ENCODE data around the gene HOXB2.

Gene HOXB2

DNA sequence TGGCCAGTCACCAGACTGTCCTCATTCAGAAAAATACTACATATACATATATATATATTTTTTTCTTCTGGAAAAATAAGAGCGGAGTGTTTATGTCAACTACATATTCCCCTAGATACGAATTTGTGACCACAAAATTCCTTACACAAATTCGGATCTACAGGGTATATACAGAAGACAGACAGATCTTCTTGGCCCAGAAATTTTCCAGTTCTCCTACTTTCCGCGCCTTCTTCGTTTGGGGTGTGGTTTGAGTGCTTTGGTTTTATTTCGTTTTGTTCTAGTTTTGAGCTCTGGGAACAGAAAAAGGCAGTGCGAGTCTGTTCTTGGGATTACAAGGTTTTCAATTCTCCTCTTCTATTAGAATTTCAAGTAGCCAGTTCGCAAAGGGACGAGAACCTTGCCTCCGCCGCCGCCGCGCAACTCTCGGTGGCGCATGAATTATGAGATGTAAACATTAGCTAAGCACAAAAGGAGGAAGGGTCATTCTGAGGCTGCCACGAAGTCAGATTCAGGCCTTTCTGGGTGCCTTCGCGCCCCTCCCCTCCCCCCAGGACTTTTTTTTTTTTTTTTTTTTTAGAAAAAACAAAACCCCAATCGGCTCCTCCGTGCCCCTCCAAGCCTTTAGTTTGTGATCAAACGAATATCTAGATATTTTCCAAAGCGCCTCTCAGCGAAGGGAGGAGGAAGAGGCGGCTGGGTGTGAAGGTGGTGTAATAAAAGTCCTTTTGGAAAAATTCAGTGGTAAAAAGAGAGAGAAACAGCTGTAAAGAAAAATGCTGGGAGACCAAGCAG, 35.0 kb upstream of the HOXB2 start:
- Histone ChIP-seq H3K4me1 (ENCODE audit: control insufficient read depth, low read length) (peaks cover 29% of the 10 kb centered on the region), H3K79me2 (ENCODE audit: control insufficient read depth, low read length) (peaks cover 12% of the 10 kb centered on the region), H4K20me1 (ENCODE audit: control insufficient read depth, insufficient read depth, low read depth, low read length) (0 out of 2 replicates have a peak, but pooled peaks cover 3% of the 10 kb centered on the region), H3K9me2 (replicated peaks; ENCODE audit: control insufficient read depth, low read length) (no peaks in the 10 kb centered on the region), H3K9me3 (ENCODE audit: control insufficient read depth, insufficient read depth, low read length) (no peaks in the 10 kb centered on the region), H3K27ac (ENCODE audit: low read depth, low read length) (no peak overlapping the region), H3K27me3 (ENCODE audit: control insufficient read depth, low read length) (peaks cover 56% of the 10 kb centered on the region), H3F3A (ENCODE audit: control insufficient read depth, insufficient read depth) (peaks cover 9% of the 10 kb centered on the region; the same call in 1 of the 2 replicates), H3K4me2 (ENCODE audit: low read length) (peak overlapping the region; percentile 12; the same call in 1 of the 2 replicates), H3K4me3 (ENCODE audit: low read length) (no peak overlapping the region), H3K36me3 (ENCODE audit: control insufficient read depth, low read length) (peaks cover 4% of the 10 kb centered on the region; the same call in 1 of the 2 replicates)
- 0 out of 2 replicates have a peak, but pooled peaks have one; percentile 22 for TF ChIP-seq EZH2phosphoT487 (IDR thresholded peaks at IDR 0.05; ENCODE audit: borderline replicate concordance, low read length)
- no peak for TF ChIP-seq CTCF (IDR thresholded peaks at IDR 0.05; ENCODE audit: low read depth, low read length, poor library complexity, severe bottlenecking)

DNA sequence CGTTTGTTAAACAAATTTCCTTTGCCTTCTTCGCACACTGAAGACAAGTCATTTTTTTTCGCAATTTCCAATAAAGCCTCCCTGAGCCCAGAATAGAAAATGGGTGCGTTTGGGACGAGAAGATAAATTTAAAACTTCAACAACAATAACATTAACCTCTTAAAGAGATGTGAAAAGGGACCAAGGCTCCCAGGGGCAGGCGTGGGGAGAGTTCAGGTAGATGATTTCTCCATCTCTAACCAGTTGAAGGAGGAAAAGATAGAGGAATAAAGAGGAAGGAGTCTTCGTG, 34.5 kb upstream of the HOXB2 start:
- TF ChIP-seq EZH2phosphoT487 (IDR thresholded peaks at IDR 0.05; ENCODE audit: borderline replicate concordance, low read length) (no peak), CTCF (IDR thresholded peaks at IDR 0.05; ENCODE audit: low read depth, low read length, poor library complexity, severe bottlenecking) (no peak)

GRCh38 chr17:48578616-48579470, 33.9 kb upstream of the HOXB2 start:
- Histone ChIP-seq H3K9me2 (replicated peaks; ENCODE audit: control insufficient read depth, low read length) (no peaks in the 10 kb centered on the region), H3K27ac (ENCODE audit: low read depth, low read length) (no peak overlapping the region), H3K9me3 (ENCODE audit: control insufficient read depth, insufficient read depth, low read length) (no peaks in the 10 kb centered on the region), H3K36me3 (ENCODE audit: control insufficient read depth, low read length) (peaks cover 4% of the 10 kb centered on the region; the same call in 1 of the 2 replicates), H3F3A (ENCODE audit: control insufficient read depth, insufficient read depth) (peaks cover 9% of the 10 kb centered on the region; the same call in 1 of the 2 replicates), H3K79me2 (ENCODE audit: control insufficient read depth, low read length) (peaks cover 12% of the 10 kb centered on the region), H3K4me2 (ENCODE audit: low read length) (peak overlapping the region; percentile 70), H4K20me1 (ENCODE audit: control insufficient read depth, insufficient read depth, low read depth, low read length) (0 out of 2 replicates have a peak, but pooled peaks cover 3% of the 10 kb centered on the region), H3K27me3 (ENCODE audit: control insufficient read depth, low read length) (peaks cover 47% of the 10 kb centered on the region), H3K4me3 (ENCODE audit: low read length) (peak overlapping the region; percentile 78), H3K4me1 (ENCODE audit: control insufficient read depth, low read length) (peaks cover 29% of the 10 kb centered on the region)
- TF ChIP-seq CTCF (IDR thresholded peaks at IDR 0.05; ENCODE audit: low read depth, low read length, poor library complexity, severe bottlenecking), result peak; percentile 21
- no peak for TF ChIP-seq EZH2phosphoT487 (IDR thresholded peaks at IDR 0.05; ENCODE audit: borderline replicate concordance, low read length)

More for the DNA sequence above, 34.5 kb upstream of the HOXB2 start:
- Histone ChIP-seq H3K27ac (ENCODE audit: low read depth, low read length) (no peak overlapping the region), H4K20me1 (ENCODE audit: control insufficient read depth, insufficient read depth, low read depth, low read length) (0 out of 2 replicates have a peak, but pooled peaks cover 3% of the 10 kb centered on the region), H3K27me3 (ENCODE audit: control insufficient read depth, low read length) (peaks cover 52% of the 10 kb centered on the region), H3K9me2 (replicated peaks; ENCODE audit: control insufficient read depth, low read length) (no peaks in the 10 kb centered on the region), H3K4me2 (ENCODE audit: low read length) (peak overlapping the region; percentile 70), H3K9me3 (ENCODE audit: control insufficient read depth, insufficient read depth, low read length) (no peaks in the 10 kb centered on the region), H3F3A (ENCODE audit: control insufficient read depth, insufficient read depth) (peaks cover 9% of the 10 kb centered on the region; the same call in 1 of the 2 replicates), H3K36me3 (ENCODE audit: control insufficient read depth, low read length) (peaks cover 4% of the 10 kb centered on the region; the same call in 1 of the 2 replicates), H3K4me1 (ENCODE audit: control insufficient read depth, low read length) (peaks cover 29% of the 10 kb centered on the region), H3K79me2 (ENCODE audit: control insufficient read depth, low read length) (peaks cover 12% of the 10 kb centered on the region), H3K4me3 (ENCODE audit: low read length) (peak overlapping the region; percentile 78)

All from DOHH2 (cell line).